GM19324 (cell line): ENCODE results near the gene C11orf71.

Source experiments
- ATAC-seq: cut with Tn5 transposase; IDR thresholded peaks from one replicate; pipeline ENCODE4 v1.9.1; 2021; ENCODE audit warnings: mild to moderate bottlenecking, moderate library complexity; ENCODE audit not compliant: unreplicated experiment, low FRiP score

Gene C11orf71

DNA sequence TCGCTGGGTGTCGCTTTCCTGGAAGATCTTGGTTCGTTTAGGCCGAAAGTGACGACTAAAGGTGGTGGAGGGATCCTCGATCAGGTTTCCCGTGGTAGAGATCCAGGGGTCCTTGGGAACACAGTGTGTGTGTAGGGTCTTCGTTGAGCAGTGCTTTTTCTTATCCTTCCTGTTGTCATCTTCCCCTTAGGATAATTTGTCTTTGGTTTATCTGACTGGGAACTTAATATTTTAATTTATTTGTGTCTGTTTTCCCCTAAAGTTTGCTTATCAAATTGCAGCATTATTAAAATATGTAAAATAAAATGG is 558 bp upstream of the C11orf71 start:
- no peak for ATAC-seq

DNA sequence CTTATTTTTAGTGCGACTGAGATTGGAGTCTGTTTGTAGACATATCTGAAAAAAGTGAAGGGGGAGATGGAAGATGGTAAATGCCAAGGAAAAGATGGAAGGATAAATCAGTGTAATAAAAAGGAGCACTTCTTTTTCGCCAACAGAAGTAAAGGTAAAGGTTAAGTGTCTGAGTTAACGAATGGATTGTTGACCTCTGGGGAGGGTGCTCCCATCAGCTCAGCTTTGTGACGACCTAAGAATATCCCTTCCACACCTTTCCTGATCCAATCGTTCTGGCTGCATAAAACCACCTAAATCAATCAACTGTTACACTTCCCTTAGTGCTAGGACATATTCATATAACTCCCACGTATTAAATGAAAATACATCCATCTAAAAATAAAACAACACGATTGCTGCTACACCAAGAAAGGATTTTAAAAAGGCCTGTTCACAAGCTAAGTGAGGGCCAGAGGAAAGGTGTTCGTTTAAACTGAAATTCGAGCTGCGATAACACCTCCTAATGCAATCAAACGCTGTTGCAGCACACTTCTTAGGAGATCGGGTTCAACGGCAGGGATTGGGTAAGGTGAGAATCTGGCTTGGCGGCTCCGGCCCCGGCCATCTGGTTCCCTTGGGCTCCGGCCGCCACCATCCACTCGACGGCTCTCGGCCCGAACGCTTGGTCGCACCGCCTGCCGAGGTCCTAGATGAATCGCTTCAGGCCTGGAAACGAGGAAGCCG is 658 bp downstream of the C11orf71 start:
- peak; percentile 17 for ATAC-seq

- no peak for ATAC-seq
Observed at GRCh38 chr11:114398303-114398920, 1.9 kb downstream of the C11orf71 start.

DNA sequence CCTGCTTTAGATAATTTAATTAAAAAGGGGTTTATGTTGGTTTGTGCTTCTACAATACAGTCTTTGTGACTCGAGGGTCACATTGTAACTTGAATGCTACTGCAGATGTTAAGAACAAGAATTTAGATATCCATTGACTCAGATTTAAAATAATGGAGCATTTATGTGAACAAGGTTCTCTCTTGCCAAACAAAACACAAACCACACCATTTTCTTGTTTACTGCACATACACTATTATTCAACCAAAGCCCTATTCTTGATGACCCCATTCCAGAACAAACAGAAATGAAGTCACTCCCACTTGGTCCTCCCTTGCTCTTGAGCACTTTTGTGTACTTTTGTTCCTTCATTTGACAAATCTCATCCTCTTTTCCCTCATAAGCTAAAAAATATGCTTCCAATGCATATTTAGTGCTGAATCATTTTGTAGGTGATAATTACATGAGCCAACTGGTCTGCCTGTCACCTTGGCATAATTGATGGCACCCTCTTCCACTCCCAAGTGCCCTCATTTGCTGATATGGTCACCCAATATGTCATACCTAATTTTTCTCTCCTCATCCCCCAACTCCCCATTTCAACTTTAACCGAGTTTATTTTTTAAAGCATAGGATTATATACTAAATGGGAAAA is 2.8 kb downstream of the C11orf71 start:
- no peak for ATAC-seq

DNA sequence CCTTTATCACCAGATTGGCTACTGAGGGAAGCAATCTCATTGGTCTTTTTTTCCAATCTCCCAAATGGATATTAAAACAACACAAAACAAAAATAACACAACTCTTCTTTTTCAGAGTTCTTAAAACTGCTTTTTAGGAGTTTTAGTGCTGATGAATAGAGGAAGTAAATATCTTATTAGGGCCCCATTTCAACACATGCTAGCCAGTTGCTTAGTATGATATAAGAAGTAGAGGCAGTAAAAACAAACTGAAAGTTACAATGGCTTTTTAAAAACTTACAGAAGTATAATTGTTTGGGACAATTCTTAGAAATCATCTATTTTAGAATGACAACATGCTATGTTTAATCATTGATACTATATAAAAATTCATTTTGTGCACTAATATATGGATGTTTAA is 3.4 kb downstream of the C11orf71 start:
- no peak for ATAC-seq

DNA sequence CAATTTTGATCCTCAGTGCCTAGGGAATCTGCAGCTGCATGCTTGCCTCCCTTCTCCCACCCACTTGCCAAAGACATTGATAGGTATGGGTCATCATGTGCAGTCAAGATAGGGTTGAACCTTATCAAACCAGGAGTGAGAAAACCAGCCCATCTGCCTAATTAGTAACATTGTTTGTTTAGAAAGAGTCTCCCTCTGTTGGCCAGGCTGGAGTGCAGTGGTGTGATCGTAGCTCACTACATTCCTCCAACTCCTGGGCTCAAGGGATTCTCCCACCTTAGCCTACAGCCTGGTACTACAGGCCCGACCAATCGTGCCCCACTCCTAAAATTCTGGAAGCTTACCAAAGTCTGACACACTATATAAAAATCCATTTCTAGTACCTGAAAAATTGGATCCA is 4.6 kb downstream of the C11orf71 start:
- ATAC-seq, result no peak

- ATAC-seq, result no peak
Observed at GRCh38 chr11:114392735-114393667, 7.3 kb downstream of the C11orf71 start.

GRCh38 chr11:114386545-114386944 is 13.8 kb downstream of the C11orf71 start:
- ATAC-seq, result no peak

GRCh38 chr11:114386131-114386530 is 14.2 kb downstream of the C11orf71 start:
- no peak for ATAC-seq

DNA sequence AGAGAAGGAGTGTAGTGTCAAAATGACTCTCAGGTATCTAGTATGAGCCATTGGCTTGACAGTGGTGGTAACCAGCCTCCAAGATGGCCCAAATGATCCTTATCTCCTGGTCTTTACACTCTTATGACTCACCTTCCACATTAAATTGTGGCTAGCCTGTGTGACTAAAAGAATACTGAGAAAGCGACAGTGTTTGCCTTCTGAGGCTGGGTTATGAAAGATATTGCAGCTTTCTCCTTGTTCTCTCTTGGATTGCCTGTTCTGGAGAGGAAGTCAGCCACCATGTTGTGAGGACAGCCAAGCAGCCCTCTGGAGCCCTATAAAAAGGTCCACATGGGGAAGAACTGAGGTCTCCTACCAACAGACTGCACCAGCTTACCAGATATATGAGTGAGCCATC is 15.8 kb downstream of the C11orf71 start:
- no peak for ATAC-seq

GRCh38 chr11:114382509-114382908 is 17.8 kb downstream of the C11orf71 start:
- ATAC-seq, result no peak

- no peak for ATAC-seq
Observed at GRCh38 chr11:114379394-114380069, 20.8 kb downstream of the C11orf71 start.

- ATAC-seq, result no peak
Observed at GRCh38 chr11:114377612-114378267, 22.6 kb downstream of the C11orf71 start.

DNA sequence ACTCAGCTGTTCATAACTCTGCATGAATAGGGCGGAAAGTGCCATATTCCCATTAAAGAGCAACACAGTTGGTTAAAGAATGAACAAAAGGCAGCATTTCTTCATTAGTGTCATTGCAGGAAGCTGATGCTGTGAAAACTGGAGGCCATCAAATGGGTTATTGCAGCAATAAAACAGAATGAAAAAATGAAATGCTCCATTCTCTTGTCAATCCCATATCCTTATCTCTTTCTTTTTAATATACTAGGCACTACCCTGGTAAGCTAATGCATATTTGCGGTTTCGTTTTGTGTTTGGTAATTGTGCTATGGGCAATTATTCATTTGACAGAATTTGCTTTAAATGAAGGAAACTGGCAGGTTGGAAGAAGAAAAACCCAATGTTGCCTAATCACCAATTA is 25.3 kb downstream of the C11orf71 start:
- no peak for ATAC-seq

DNA sequence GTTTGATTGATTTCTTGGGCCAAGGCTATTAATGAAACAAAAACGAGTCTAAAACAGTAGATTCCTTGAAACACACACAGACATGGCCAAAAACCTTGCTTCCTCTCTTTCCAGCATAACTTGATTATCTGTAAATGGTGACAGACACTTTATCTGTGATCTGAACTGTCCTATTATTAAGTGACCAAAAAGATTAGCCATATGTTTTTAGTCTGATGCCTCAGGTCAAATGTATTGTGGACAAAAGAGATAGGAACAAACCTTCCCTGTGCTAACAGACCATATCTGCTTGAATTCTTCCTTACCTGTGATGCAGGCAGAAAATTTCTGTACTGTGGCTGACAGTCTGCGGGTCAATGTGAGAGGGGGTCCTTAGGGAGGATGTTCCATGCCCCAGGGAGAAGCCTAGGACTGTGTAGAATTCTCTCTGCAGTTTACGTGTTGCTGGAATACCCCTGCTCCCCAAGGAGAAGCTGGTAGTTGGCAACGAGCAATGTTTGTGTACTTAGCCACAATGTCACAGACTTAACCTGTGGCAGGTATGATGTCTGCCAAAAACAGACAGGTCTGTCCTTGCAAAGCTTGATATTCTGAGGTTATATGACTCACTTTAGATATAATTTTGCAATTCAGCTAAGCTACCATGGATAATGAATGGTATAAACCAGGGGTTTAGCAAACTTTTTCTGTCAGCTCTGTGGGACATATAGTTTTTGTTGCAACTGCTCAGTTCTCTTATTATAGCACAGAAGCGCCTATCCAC is 31.2 kb downstream of the C11orf71 start:
- ATAC-seq, result no peak

DNA sequence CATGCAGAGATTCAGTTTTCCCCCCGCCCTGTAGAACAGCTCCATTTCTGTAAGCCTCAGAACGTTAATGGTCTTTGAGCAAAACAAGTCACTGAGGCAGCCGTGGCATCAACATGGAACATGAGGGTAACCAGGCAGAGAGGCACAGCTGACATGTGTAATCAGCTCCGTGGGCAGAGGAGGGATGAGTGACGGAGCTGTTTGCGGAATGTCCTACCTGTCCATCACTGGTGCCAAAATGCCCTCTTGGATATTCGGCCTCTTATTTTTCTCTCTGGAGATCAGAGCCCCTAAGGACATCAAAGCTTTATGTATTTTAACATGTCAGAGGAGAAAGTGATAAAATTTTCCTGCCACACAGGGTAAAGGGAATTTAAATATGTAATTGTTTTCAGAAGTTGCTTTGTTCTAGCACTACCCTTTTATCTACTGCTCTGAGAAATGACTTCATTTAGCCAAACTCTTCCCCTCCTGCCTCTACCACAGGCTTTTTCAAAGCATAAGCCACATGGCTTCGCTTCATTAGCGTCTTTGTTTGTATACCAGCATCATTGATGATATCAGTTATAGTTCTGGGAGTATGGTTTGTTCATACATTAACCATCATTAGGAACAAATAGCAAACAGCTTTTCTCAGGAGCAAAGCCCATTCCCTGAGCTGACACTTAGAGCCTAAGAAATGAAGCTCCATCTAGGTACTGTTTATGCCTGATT is 32.9 kb downstream of the C11orf71 start:
- ATAC-seq, result no peak

DNA sequence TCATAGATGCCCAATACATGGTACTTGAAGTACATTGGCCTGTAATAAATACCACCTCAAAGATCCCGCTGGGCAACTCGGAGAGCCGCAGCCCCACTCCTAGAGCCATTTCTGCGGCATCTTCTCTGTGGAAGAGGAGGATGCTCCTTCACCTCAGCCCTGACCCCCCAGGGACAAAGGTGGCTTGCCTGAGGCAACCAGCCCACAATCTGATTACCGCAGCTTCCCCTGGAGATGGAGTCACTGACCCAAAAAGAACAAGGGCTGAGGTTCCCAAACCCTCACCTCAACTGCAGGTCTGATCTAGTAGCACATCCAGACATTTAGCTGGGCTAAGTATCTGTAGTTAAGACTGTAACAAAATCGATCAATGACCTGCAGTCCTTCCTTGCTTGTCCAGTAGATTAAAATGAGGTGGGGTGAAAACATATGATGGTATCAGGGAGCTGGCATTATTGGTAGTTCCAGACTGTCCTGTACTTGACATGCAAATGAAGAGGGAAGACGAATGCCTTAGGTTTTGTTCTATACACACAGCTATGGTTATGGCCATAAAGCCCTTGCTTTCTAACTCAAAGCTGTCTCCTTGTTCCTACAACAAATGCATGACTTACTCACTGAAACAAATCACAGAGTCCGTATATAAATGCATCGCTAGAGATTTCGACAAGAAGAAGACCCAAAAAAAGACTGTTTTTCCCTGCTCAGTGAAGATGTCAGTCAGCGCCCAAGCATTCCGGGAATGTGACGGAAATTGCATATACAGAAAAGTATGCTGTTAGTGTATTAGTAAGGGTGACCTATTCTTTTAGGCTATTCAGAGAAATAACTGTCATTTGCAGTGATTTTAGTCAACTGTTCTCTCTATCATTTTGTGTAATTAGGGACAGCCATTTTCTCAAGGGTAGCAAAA is 33.7 kb downstream of the C11orf71 start:
- no peak for ATAC-seq

GRCh38 chr11:114362958-114363357 is 37.4 kb downstream of the C11orf71 start:
- no peak for ATAC-seq
